HG02623 (cell line): ENCODE data around the gene MPZ.

Experiments
- ATAC-seq: cut with Tn5 transposase; IDR thresholded peaks from one replicate; pipeline ENCODE4 v1.9.1; 2021; ENCODE audit warnings: moderate library complexity; ENCODE audit not compliant: unreplicated experiment

MPZ gene

GRCh38 chr1:161300478-161300877 is 9.3 kb downstream of the MPZ start:
- no peak for ATAC-seq

- no peak for ATAC-seq
Observed at GRCh38 chr1:161299347-161299746, 10.4 kb downstream of the MPZ start.

GRCh38 chr1:161298116-161298515 is 11.7 kb downstream of the MPZ start:
- ATAC-seq = peak; percentile 43

GRCh38 chr1:161297415-161297814 is 12.4 kb downstream of the MPZ start:
- no peak for ATAC-seq

GRCh38 chr1:161290779-161291178 is 19.0 kb downstream of the MPZ start:
- ATAC-seq = no peak

GRCh38 chr1:161287482-161288054 is 22.2 kb downstream of the MPZ start:
- ATAC-seq = no peak

GRCh38 chr1:161285521-161285920 is 24.2 kb downstream of the MPZ start:
- ATAC-seq = no peak

- ATAC-seq = no peak
Observed at GRCh38 chr1:161285113-161285512, 24.7 kb downstream of the MPZ start.

- ATAC-seq = no peak
Observed at GRCh38 chr1:161282991-161283390, 26.8 kb downstream of the MPZ start.

GRCh38 chr1:161274874-161275273 is 34.9 kb downstream of the MPZ start:
- no peak for ATAC-seq

GRCh38 chr1:161273402-161273801 is 36.4 kb downstream of the MPZ start:
- no peak for ATAC-seq

- ATAC-seq = no peak
Observed at GRCh38 chr1:161267321-161267720, 42.4 kb downstream of the MPZ start.

GRCh38 chr1:161266836-161267235 is 42.9 kb downstream of the MPZ start:
- no peak for ATAC-seq

- no peak for ATAC-seq
Observed at GRCh38 chr1:161266202-161266601, 43.6 kb downstream of the MPZ start.

- ATAC-seq = no peak
Observed at GRCh38 chr1:161265305-161265704, 44.5 kb downstream of the MPZ start.

GRCh38 chr1:161261261-161262235 is 48.2 kb downstream of the MPZ start:
- ATAC-seq = no peak

- ATAC-seq = no peak
Observed at GRCh38 chr1:161260376-161261260, 49.1 kb downstream of the MPZ start.

- no peak for ATAC-seq
Observed at GRCh38 chr1:161259765-161260164, 50.0 kb downstream of the MPZ start.

- no peak for ATAC-seq
Observed at GRCh38 chr1:161259345-161259702, 50.4 kb downstream of the MPZ start.

- ATAC-seq = no peak
Observed at GRCh38 chr1:161258439-161259344, 51.1 kb downstream of the MPZ start, which contains the start of gene PCP4L1. Gene PCP4L1 (plus strand): TSS chr1:161258745. CDS start chr1:161258975, 230 bp downstream.
